Measurements from ENCODE around the gene ARL15. TPM values are rescaled to one million over a fixed set of nuclear protein-coding genes. Genes with fewer than 3 reads are reported as not detected.

The ARL15 gene
- total RNA-seq, 1 donor from 2014 or later: 28.9 TPM

- no peak for DNase-seq (ENCODE audit: low spot score, unreplicated experiment)
- no peaks in the 10 kb centered on the region for H3K9me3 Mint-ChIP-seq (ENCODE audit: low read depth)
- H3K27me3 Mint-ChIP-seq: no peaks in the 10 kb centered on the region
- no peak overlapping the region for H3K27ac Mint-ChIP-seq
- no peaks in the 10 kb centered on the region for H3K36me3 Mint-ChIP-seq (ENCODE audit: insufficient read depth)
- no peak overlapping the region for H3K4me3 Mint-ChIP-seq (ENCODE audit: low read depth)
- no peak for TF ChIP-seq CTCF (IDR thresholded peaks at IDR 0.05; ENCODE audit: unreplicated experiment)
- H3K4me1 Mint-ChIP-seq (ENCODE audit: low read depth): no peaks in the 10 kb centered on the region
These were observed 214.4 kb downstream of the ARL15 start for GRCh38 chr5:54095969-54096368.

- no peaks in the 10 kb centered on the region for H3K9me3 Mint-ChIP-seq (ENCODE audit: low read depth)
- DNase-seq (ENCODE audit: low spot score, unreplicated experiment): no peak
- no peaks in the 10 kb centered on the region for H3K36me3 Mint-ChIP-seq (ENCODE audit: insufficient read depth)
- no peak overlapping the region for H3K4me3 Mint-ChIP-seq (ENCODE audit: low read depth)
- no peaks in the 10 kb centered on the region for H3K27me3 Mint-ChIP-seq
- no peaks in the 10 kb centered on the region for H3K4me1 Mint-ChIP-seq (ENCODE audit: low read depth)
- no peak for TF ChIP-seq CTCF (IDR thresholded peaks at IDR 0.05; ENCODE audit: unreplicated experiment)
- H3K27ac Mint-ChIP-seq: no peak overlapping the region
These were observed 215.7 kb downstream of the ARL15 start for GRCh38 chr5:54094706-54095105.

- no peaks in the 10 kb centered on the region for H3K9me3 Mint-ChIP-seq (ENCODE audit: low read depth)
- H3K4me1 Mint-ChIP-seq (ENCODE audit: low read depth): no peaks in the 10 kb centered on the region
- no peak overlapping the region for H3K4me3 Mint-ChIP-seq (ENCODE audit: low read depth)
These were observed 216.5 kb downstream of the ARL15 start for GRCh38 chr5:54093861-54094260.

GRCh38 chr5:54093081-54093492 lies 217.3 kb downstream of the ARL15 start:
- Mint-ChIP-seq H3K4me3 (ENCODE audit: low read depth) (no peak overlapping the region), H3K27me3 (no peaks in the 10 kb centered on the region)
- no peak for TF ChIP-seq CTCF (IDR thresholded peaks at IDR 0.05; ENCODE audit: unreplicated experiment)

More at GRCh38 chr5:54093861-54094260, 216.5 kb downstream of the ARL15 start:
- Mint-ChIP-seq H3K36me3 (ENCODE audit: insufficient read depth) (no peaks in the 10 kb centered on the region), H3K27me3 (no peaks in the 10 kb centered on the region), H3K27ac (no peak overlapping the region)
- DNase-seq (ENCODE audit: low spot score, unreplicated experiment): no peak
- no peak for TF ChIP-seq CTCF (IDR thresholded peaks at IDR 0.05; ENCODE audit: unreplicated experiment)

GRCh38 chr5:54091307-54092130 lies 218.9 kb downstream of the ARL15 start:
- Mint-ChIP-seq H3K27ac (no peak overlapping the region), H3K27me3 (no peaks in the 10 kb centered on the region), H3K4me3 (ENCODE audit: low read depth) (no peak overlapping the region), H3K9me3 (ENCODE audit: low read depth) (no peaks in the 10 kb centered on the region), H3K4me1 (ENCODE audit: low read depth) (no peaks in the 10 kb centered on the region), H3K36me3 (ENCODE audit: insufficient read depth) (no peaks in the 10 kb centered on the region)
- no peak for TF ChIP-seq CTCF (IDR thresholded peaks at IDR 0.05; ENCODE audit: unreplicated experiment)
- DNase-seq (ENCODE audit: low spot score, unreplicated experiment): no peak

More at GRCh38 chr5:54093081-54093492, 217.3 kb downstream of the ARL15 start:
- no peaks in the 10 kb centered on the region for H3K4me1 Mint-ChIP-seq (ENCODE audit: low read depth)
- H3K36me3 Mint-ChIP-seq (ENCODE audit: insufficient read depth): no peaks in the 10 kb centered on the region
- no peak for DNase-seq (ENCODE audit: low spot score, unreplicated experiment)
- no peak overlapping the region for H3K27ac Mint-ChIP-seq
- no peaks in the 10 kb centered on the region for H3K9me3 Mint-ChIP-seq (ENCODE audit: low read depth)
